ENCODE results near the gene KLHL29.

Gene KLHL29

DNA sequence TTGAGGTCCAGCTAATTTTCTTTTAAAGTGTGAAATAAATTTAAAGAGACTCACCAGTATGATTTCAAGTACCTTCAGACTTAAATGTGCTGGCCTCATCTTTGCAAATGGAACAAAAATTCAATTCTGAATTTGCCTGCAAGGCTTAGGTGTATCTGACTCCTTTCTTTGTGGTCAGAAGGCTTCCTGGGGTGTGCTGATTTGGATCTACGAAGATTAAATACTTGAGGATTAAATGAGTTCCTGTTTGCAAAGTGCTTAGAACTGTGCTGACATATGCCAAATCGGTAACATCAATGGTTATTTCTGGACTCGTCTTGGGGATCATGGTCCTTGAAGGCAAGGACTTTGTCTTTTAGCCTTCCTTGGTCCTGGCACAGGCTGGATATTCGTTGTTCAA, 9.7 kb downstream of the KLHL29 start:
- DNase-seq (ENCODE audit: low read depth in 2 of 2) = no peak

DNA sequence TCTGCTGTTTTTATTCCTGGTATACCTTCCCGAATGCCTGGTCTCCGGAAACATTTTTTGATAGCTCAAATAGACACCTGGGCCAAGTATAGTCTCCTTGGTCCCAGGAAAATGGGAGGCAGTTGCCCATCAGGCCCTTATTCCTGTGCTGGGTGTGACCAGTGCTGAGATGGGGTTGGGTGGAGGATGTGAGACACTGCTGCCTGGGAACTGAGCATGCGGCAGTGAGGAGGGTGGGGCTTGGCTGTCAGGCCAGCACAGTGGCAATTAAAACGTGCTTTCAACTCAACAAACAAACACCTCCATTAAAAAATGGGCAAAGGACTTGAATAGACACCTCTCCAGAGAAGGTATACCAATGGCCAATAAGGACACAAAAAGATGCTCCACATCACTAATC, 12.5 kb downstream of the KLHL29 start:
- no peak for DNase-seq (ENCODE audit: low read depth in 2 of 2)

DNA sequence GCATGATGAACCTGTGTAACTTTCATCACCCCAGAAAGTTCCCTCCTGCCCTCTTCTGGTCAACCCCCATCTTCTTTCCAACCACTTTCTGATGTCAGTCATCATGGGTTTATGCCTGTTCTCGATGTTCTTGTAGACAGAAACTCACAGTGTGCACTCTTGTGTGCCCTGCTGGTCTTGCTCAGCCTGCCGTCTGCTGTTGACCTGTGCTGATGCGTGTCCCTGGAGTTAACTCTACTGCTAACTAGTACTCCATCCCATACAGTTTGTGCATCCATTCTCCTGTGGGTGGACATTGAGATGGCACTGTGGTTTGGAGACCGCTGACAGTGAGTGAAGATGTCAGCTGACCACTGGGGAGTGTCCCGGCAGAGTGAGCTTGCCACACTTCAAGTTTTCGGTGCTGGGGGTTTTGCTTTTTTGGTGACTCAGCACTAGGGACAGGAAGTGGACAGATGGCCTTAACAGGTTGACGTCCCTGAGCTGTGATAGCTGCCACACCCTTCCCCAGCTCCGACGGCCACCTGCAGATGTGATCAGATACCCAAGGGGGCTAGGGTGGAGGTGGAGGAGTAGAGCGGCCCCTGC, 14.8 kb downstream of the KLHL29 start:
- no peak for DNase-seq (ENCODE audit: low read depth in 2 of 2)

DNA sequence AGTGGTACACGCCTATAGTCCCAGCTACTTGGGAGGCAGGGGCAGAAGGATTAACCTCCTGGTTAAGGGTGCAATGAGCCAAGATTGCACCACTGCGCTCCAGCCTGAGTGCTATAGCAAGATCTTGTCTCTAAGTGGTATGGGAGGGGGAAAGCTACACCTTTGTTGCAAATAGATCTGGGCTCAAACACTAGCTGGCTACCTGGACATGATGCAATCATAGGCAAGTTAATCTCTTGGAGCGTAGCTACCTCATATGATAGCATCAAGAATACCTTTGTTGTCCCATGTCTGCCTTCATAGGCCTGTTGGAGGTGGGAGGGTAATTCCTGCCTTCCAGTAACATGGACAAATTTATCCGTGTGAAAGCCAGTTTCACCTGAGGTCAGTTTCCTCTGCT, 15.7 kb downstream of the KLHL29 start:
- no peak for DNase-seq (ENCODE audit: low read depth in 2 of 2)

DNA sequence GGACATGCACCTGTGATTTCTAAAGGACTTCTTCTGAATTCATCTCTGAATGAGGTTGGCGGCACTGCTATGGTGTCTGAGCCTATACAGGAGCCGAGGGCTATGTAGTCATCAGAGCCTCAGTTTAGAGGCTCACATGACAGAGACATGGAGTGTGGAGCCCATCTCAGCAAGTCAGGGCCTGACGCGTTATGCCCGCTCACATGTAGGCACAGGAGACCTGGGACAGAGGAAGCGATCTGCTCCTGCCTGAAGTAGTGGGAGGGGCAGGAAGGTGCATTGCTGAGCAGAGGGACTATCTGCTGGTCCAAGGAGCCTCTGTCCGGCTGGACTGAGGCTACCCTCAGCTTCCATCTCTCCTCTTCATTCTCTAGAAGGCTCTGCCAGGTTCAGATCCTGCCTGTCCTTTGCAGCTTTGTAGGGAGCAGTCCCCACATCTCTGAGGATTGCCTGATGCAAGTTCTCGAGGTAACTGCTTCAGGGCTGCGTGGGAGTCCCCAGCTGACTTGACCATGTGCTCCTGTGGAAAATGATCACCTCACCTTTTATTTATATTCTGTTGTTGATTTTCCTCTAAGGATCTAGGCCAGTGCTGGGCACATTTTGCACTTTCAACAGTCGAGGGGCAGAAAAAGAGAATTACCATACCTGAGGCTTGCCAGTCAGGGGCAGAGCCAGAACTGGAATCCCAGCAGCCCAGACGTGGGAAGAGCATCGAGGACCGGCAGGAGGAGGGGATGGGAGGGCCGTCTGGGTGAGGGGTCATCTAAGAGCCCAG, 16.6 kb downstream of the KLHL29 start:
- DNase-seq (ENCODE audit: low read depth in 2 of 2) = no peak

DNA sequence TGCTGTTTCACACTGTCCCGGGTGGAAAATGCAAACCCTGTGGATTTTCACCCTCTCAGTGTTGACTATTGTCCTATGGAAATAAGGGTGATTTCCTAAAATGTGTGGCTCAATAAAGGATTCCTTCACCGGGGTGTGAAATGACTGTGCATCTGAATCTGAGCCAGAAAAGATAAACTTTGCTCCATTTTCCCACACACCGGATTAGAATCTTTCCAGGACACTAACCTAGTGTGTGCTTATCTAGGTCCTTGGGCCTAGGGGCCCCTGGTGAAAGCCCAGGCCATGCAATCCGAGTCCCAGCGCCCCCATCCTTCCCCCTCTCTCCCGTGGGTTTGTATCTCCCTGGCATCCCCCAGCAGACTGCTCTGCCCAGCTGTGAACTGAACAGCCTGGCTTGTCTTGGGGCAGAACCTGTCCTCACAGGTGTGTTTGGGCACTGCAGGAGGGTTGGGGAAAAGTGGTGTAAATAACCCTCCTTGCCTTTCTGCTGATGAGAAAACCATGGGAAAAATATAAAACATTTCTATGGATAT, 17.3 kb downstream of the KLHL29 start:
- DNase-seq (ENCODE audit: low read depth in 2 of 2) = no peak

DNA sequence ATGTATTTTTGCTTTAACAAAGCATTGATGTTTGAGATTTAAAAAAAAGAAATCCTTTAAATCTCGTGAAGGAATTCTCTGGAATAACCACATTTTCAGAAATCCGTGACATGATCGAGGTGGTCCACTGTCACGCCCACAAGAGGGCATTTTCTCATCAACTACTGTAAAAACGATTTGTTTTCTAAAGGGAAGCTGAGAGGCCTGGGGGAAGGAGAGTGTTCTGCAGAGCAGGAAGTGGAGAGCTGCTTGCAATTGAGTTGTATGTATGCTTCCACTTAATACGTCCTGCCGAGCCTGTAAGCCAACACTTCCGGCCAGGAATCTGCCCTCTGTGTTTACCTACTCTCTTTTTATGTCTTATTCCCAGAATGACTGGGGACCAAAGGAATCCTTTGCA, 19.4 kb downstream of the KLHL29 start:
- DNase-seq (ENCODE audit: low read depth in 2 of 2) = no peak

DNA sequence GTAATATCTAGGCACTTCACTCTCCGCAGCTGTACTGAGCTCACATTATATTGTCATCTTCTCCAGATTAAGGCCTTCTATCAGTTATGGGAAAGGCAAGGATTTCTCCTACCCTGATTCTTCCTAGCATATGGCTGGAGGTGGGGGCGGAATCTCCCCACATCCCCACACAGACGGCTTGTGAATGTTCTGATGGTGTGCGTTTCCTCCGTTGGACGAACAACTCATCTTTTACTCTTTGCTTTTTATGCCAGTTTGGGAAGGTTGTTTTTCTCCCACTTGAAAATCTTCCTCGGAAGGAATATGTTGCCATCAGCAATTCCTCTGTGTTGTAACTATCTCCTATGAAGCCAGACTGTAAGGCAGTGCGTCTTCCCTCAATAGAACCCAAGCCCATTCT, 24.3 kb downstream of the KLHL29 start:
- no peak for DNase-seq (ENCODE audit: low read depth in 2 of 2)

DNA sequence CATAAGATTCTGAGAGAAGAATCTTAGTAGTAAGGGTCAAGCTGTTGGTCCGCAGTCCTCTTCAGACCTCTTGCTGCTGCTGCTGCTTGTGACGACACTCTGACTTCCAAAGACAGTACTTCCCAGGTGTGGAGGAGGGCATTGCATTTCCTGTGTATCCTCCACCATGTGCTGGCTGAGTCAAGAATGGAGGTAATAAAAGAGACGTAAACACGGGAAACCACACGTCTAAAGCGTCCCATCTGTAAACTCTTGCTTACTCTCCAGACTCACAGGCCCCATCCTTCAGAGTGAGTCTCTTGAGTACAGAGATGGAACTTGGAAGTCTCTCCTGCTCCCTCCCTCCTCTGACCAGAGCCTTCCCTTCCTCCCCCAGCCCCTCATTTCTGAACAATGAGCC, 25.6 kb downstream of the KLHL29 start:
- DNase-seq (ENCODE audit: low read depth in 2 of 2) = no peak

DNA sequence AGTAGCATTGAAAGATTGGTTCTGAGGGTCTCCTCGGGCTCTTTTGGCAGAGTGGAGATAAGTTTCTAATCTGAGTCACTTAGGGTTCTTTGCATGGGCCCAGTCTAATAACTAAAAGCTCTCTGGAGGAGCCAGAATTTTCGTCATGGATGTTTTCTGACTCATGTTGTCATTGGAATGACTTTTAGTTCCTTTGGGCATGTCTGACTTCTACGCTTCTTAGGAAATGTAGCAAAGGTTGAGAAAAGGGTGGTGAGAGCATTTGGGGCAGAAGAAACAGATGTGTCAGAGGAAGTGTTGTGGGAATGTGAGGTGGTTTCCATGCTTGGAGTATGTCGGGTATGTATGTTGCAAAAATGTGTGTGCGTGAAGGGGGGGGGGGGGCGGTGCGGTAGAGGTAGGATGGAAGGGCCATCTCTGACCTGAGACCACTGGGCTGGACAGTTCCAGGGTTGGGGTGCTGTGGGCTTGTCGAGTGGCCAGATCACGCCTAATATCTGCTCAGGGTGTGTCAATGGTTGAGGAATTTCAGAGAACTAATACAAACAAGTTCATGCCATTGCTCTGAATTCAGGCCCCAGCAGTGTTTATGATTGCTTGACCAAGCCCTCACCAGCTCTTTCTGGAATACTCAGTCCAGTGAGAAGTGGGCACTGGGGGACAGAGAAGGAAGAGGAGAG, 26.9 kb downstream of the KLHL29 start:
- no peak for DNase-seq (ENCODE audit: low read depth in 2 of 2)

DNA sequence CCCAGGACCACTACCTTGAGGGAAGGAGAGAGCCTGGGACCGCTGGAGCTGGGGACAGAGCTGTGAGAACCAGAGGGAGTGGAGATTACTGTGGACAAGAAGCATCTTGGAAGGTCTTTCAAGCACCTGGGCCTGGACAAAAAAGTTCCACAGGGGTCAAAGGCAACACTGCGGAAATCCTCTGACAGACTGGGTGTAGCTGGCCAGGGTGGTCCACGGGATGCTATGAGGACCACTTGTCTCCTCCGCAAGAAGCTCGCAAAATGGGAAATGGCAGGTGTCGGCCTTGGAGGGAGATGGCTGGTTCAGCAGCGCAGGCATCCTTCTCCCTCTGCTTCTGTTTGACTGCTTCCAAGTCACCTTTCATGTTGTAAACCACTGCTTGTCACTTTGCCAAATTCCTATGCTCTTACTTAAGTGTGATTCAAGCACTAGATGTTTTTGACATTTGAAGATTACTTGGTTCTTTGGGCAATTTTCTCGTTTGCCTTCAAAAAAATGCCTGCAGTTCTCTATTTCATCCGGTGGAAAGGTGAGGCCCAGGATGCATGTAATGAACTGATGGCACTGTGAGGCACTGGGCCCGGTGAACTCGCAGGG, 27.7 kb downstream of the KLHL29 start:
- no peak for DNase-seq (ENCODE audit: low read depth in 2 of 2)

DNA sequence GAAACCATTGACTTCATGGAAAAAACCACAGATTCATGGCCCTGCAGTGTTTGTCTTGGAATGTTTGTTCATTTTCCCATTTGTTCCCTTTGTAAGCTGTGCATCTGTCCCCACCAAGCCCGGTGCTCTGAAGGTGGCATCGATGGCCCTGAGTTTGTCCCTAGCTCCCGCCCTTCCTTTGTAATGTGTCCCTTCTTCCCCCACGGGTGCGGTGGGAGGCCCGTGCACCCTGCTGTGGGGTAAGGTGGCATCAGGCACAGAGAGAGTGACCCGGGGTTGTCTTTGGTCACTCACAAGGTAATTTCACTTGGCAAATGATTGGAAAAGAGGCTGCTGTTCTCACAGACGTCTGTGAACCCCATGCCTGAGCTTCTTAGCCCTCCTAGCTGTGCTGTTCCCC, 28.7 kb downstream of the KLHL29 start:
- no peak for DNase-seq (ENCODE audit: low read depth in 2 of 2)

DNA sequence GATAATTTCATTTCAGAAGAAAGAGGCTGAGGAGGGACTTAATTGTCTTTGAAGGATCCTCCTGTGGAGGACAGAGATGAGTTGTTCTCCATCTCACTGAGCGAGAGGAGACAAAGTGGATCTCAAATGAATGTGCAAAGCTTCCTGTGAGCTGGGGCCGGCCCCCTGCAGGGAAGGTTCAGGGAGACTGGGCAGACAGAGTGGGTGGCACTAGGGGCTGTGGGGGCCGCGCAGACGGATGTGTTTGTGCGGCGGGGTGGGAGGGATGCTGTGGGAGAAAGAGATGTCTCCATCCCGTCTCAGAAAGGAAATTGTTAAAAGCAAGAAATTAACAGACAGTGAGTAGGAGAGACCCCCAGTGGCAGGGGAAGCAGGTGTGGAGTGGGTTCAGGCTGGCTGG, 29.1 kb downstream of the KLHL29 start:
- DNase-seq (ENCODE audit: low read depth in 2 of 2) = no peak

DNA sequence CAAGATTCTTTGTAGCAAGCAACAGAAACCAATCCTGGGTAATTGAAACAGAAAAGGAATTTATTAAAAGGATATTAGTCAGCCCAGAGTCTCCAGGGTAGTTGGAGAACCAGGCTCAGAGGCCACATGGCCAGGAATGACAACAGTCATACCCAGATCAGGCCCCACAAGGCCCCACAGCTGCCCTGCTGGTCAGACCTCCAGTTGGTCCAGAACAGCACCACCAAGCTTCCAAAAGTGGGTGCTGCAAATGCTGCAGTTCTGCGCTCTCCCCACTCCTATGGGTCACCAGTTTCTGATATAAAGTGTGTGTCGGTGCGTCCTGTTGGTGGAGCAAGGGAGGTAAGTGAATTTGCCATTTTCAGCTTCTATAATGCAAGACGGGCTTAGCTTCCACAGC, 29.9 kb downstream of the KLHL29 start:
- DNase-seq (ENCODE audit: low read depth in 2 of 2) = no peak

DNA sequence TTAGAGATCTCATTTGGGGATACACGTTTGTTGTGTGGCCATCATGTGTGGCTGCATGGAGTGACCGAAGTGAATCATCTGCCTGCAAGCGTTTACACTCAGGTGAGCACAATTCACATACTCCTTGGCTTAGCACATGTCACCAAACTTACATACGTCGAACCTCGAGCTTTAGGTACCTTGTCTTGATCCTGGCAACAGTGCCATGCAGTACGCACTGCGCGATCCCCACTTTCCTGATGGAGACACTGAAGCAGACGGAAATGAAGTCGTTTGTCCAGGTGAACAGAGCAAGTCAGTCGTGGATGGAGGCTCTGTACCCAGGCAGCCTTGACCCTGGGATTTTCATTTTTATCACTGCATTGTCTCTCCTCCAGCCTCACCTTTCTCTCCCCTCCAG, 32.3 kb downstream of the KLHL29 start:
- DNase-seq (ENCODE audit: low read depth in 2 of 2) = no peak

DNA sequence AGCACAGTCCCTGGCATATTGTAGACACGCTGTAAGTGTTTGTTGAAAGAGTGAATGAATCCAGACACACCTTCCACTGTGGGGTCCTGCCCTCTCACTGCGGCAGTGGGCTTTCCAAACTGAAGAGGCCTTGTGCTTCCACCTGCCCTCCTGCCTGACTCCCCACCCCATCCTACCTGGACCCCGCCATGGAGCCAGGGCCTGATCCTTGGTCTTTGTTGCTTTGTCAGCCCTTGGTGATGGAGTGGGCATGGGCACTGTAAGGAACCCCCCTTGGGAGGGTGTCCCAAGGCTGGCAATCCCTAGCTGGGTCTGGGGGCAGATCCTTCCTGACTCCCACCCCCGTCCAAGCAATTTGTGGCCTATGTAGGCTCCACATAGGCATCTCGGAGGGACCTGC, 33.1 kb downstream of the KLHL29 start:
- no peak for DNase-seq (ENCODE audit: low read depth in 2 of 2)

DNA sequence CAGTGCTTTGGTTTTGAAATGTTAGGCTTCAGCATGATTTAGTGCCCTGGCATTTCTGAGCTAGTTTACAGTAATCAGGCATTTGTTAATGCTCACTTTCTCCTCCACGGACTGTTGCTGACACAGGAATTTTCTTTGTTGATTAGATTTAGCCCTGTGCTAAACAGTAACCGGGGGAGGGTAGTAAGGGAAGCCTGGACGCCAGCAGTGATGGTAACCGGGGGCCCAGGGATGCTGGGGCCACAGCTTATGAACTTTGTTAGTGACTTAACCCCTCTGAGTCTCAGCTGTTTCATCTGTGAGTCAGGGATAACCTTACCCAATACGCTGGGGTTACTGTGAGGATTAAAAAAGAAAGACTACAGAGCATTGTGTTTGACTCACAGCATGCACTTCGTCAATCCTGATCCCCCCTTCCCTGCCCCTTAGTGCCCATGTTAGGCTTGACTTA, 33.5 kb downstream of the KLHL29 start:
- DNase-seq (ENCODE audit: low read depth in 2 of 2) = no peak

DNA sequence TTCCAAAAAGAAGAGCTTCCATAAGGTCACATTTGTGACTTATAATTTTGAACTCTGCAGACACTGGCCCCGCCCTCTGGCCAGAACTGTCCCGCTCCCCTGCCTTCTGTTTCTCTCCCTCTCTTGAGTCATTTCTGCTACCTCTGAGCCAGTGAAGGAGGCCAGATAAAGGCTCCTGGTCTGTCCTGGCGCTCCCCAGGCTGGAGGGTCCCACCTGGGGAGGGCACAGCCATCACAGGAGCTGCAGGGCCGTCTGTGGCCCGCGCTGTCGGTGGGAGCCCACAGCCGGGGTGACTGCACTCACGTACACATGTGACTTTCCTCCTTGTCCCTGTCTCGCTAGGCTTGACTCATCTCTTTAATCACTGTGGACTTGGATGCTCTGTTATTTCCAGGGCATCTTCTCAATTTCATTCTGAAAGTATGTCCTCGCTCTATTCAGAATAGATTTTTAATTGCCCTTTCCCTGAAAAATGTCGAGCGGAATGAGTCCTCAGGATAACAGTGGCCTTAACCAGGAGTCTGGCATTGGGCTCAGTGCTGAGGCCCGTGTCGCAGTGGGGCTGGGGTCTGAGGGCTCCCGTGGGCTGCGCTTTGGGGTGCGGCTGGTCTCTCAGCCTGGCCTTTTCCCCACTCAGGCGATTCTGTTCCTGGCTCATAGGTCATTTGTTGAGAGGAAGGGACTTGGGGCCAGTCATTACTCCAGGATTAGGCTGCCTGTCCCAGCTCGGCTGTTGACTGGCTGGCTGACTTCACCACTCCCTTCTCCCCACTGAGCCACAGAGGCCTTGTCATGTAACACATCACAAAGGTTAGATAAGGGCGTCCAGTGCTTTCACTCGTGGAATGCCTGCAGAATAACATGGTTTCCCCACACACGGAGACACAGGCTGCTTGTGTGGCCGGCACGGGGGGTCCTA, 34.5 kb downstream of the KLHL29 start:
- DNase-seq (ENCODE audit: low read depth in 2 of 2) = no peak

DNA sequence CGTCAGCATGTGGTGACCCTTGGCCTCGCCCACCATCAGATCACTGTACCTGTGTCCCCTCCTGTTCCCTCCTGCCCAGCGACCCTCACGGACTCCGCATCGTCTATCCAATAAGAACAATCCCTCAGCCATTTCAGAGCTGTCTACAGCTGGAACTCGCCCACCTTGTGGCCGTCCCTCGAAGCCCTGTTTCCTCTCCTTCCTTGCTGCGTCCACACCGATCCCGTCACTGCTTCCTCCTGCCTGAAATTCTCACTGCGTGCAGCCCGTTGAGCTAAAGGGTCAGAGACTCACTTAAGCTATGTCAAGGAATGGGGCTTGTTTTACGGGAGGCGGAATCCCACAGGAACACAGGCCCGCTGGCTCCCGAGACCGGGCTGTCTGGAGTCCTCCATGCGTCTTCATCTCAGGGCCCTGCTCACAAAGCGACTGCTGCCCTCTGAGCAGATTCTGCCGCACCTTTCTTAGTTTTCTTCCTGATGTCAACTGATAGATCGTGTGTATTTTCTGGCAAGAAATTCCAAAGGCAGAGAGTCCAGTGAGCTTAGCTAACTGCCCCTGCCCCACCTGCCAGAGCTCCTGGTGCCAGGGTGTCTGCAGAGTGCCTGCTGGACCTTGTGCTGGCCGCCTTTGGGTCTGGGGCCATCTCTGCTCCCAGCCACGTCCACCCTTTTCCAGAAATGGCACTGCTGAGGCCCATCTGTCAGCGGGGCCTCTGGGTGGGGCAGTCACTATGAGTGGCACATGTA, 35.3 kb downstream of the KLHL29 start:
- DNase-seq (ENCODE audit: low read depth in 2 of 2) = no peak

DNA sequence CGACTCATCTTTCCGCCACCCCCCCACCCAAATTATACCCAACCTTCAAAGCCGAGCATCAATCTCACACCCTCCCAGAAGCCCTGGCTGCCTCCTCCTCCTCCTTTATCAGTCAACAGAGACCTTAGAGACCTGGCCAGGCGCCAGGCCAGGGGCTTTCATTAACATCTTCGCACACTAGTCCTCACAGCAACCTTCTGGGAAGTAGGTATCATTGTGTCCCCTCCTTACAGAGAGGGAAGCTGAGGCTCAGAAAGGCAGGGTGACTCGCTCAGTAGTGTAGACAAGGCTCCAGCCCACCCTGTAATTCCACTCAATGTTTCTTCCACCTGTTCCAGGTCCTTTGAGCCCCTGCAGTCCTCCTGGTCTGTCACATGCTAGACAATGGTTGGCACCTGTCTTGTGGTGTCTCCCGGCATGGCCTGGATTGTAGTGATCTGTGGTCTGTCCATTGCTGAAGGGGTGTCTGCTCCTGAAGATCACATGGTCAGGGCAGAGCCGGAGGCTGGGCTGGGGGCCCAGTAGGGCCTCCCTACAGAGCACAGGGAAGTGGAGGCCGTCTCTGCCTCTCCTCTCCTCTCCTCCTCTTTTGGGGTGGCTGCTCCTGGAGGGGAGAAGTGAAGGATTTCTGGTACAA, 36.0 kb downstream of the KLHL29 start:
- no peak for DNase-seq (ENCODE audit: low read depth in 2 of 2)

Measured in stimulated activated CD8-positive, alpha-beta memory T cell treated with anti-CD3 and anti-CD28 coated beads, Interleukin-15, amount 100 ng/mL, for 4 hours (primary cell).